HG02852 (cell line): ENCODE results near the gene TBC1D4.
A peak's percentile ranks its signal among the peaks of the same experiment; 100 is the strongest.
"Not testable (repeated sequence)": the region's sequence is repeated elsewhere in the genome, so short reads cannot be mapped to it uniquely, and the experiment has no call there.

ENCODE experiments used
- ATAC-seq: cut with Tn5 transposase; IDR thresholded peaks from one replicate; pipeline ENCODE4 v1.9.1; 2021; ENCODE audit warnings: mild to moderate bottlenecking, moderate library complexity; ENCODE audit not compliant: unreplicated experiment

Gene TBC1D4

GRCh38 chr13:75364131-75364713 is 117.7 kb downstream of the TBC1D4 start:
- no peak for ATAC-seq

- ATAC-seq, result no peak
Observed at GRCh38 chr13:75363371-75363770, 118.6 kb downstream of the TBC1D4 start.

- no peak for ATAC-seq
Observed at GRCh38 chr13:75362026-75362425, 119.9 kb downstream of the TBC1D4 start.

- ATAC-seq, result no peak
Observed at GRCh38 chr13:75360170-75360569, 121.8 kb downstream of the TBC1D4 start.

- no peak for ATAC-seq
Observed at GRCh38 chr13:75359266-75359665, 122.7 kb downstream of the TBC1D4 start.

- ATAC-seq, result peak; percentile 88
Observed at GRCh38 chr13:75357576-75358289, 124.2 kb downstream of the TBC1D4 start.

- no peak for ATAC-seq
Observed at GRCh38 chr13:75356421-75356820, 125.5 kb downstream of the TBC1D4 start.

- ATAC-seq, result no peak
Observed at GRCh38 chr13:75355609-75356008, 126.4 kb downstream of the TBC1D4 start.

- ATAC-seq, result peak; percentile 84
Observed at GRCh38 chr13:75353781-75354193, 128.2 kb downstream of the TBC1D4 start.

- ATAC-seq, result no peak
Observed at GRCh38 chr13:75352641-75353327, 129.2 kb downstream of the TBC1D4 start.

- not testable (repeated sequence) for ATAC-seq
Observed at GRCh38 chr13:75351538-75351937, 130.4 kb downstream of the TBC1D4 start.

GRCh38 chr13:75347925-75348324 is 134.0 kb downstream of the TBC1D4 start:
- no peak for ATAC-seq

GRCh38 chr13:75347457-75347856 is 134.5 kb downstream of the TBC1D4 start:
- no peak for ATAC-seq

GRCh38 chr13:75345193-75345592 is 136.8 kb downstream of the TBC1D4 start:
- ATAC-seq, result no peak

- ATAC-seq, result peak; percentile 96
Observed at GRCh38 chr13:75341028-75341427, 140.9 kb downstream of the TBC1D4 start.

- no peak for ATAC-seq
Observed at GRCh38 chr13:75339635-75340374, 142.2 kb downstream of the TBC1D4 start.

- ATAC-seq, result no peak
Observed at GRCh38 chr13:75334634-75335447, 147.1 kb downstream of the TBC1D4 start.

GRCh38 chr13:75333103-75333502 is 148.9 kb downstream of the TBC1D4 start:
- no peak for ATAC-seq

GRCh38 chr13:75331792-75332349 is 150.1 kb downstream of the TBC1D4 start:
- ATAC-seq, result no peak

GRCh38 chr13:75330770-75331169 is 151.2 kb downstream of the TBC1D4 start:
- ATAC-seq, result no peak
